PFSK-1 (cell line): Measurements from ENCODE around the gene HDHD2.

Experiments
- FOXP2 ChIP-seq: optimal IDR thresholded peaks from 2 replicates; pipeline ENCODE3; 2011; ENCODE audit warnings: borderline replicate concordance, control low read depth, inconsistent platforms; ENCODE audit not compliant: insufficient read depth; ENCODE audit errors: extremely low read length, extremely low read depth
- POLR2AphosphoS5 ChIP-seq: IDR thresholded peaks from 2 replicates; pipeline ENCODE4 v1.6.1; 2012; ENCODE audit warnings: low read depth, mild to moderate bottlenecking, control low read depth, low read length, moderate library complexity
- SIN3A ChIP-seq: IDR thresholded peaks from 2 replicates; pipeline ENCODE4 v1.6.1; 2012; ENCODE audit warnings: mild to moderate bottlenecking, low read length, moderate library complexity, borderline replicate concordance; ENCODE audit not compliant: insufficient read depth
- TAF1 ChIP-seq: IDR thresholded peaks from 2 replicates; pipeline ENCODE4 v1.6.1; 2012; ENCODE audit warnings: low read length, control low read depth, borderline replicate concordance; ENCODE audit not compliant: insufficient read depth
- TF ChIP-seq, protein P1 (sequence below), 2 experiments: IDR thresholded peaks; 2 replicates each; pipeline versions ENCODE4 v1.6.1 to v1.8.0; 2011 to 2012; ENCODE audit warnings: low read depth in 2 of 2, low read length in 2 of 2, control low read depth in 1 of 2, inconsistent platforms in 1 of 2, mild to moderate bottlenecking in 1 of 2, moderate library complexity in 1 of 2; ENCODE audit not compliant: insufficient read depth in 1 of 2

Gene HDHD2

GRCh38 chr18:47063096-47063495 is 87.2 kb downstream of the HDHD2 start:
- TF ChIP-seq TAF1, result no peak
- TF ChIP-seq, protein P1, sequence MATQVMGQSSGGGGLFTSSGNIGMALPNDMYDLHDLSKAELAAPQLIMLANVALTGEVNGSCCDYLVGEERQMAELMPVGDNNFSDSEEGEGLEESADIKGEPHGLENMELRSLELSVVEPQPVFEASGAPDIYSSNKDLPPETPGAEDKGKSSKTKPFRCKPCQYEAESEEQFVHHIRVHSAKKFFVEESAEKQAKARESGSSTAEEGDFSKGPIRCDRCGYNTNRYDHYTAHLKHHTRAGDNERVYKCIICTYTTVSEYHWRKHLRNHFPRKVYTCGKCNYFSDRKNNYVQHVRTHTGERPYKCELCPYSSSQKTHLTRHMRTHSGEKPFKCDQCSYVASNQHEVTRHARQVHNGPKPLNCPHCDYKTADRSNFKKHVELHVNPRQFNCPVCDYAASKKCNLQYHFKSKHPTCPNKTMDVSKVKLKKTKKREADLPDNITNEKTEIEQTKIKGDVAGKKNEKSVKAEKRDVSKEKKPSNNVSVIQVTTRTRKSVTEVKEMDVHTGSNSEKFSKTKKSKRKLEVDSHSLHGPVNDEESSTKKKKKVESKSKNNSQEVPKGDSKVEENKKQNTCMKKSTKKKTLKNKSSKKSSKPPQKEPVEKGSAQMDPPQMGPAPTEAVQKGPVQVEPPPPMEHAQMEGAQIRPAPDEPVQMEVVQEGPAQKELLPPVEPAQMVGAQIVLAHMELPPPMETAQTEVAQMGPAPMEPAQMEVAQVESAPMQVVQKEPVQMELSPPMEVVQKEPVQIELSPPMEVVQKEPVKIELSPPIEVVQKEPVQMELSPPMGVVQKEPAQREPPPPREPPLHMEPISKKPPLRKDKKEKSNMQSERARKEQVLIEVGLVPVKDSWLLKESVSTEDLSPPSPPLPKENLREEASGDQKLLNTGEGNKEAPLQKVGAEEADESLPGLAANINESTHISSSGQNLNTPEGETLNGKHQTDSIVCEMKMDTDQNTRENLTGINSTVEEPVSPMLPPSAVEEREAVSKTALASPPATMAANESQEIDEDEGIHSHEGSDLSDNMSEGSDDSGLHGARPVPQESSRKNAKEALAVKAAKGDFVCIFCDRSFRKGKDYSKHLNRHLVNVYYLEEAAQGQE (IDR thresholded peaks at IDR 0.05; ENCODE audit: insufficient read depth in 1 of 2, low read depth in 2 of 2, low read length in 2 of 2), result no peak
- no peak for TF ChIP-seq SIN3A
- no peak for TF ChIP-seq FOXP2
- no peak for TF ChIP-seq POLR2AphosphoS5

GRCh38 chr18:47062471-47062870 is 87.8 kb downstream of the HDHD2 start:
- TF ChIP-seq TAF1, result no peak
- no peak for TF ChIP-seq FOXP2
- TF ChIP-seq POLR2AphosphoS5, result no peak
- no peak for TF ChIP-seq SIN3A
- TF ChIP-seq, protein P1 (IDR thresholded peaks at IDR 0.05; ENCODE audit: insufficient read depth in 1 of 2, low read depth in 2 of 2, low read length in 2 of 2), result no peak
